KMS-11 (cell line): Measurements from ENCODE around the gene GSE1.

ENCODE experiments used
- H2AFZ ChIP-seq: fragments of 200-600 bp; sonication (generic); 2 replicates; pipeline ENCODE4 v1.6.1; 2016; ENCODE audit warnings: antibody characterized with exemption, mixed run types, low read depth
- H3K27ac ChIP-seq: fragments of 200-600 bp; sonication (generic); 2 replicates; pipeline ENCODE4 v1.6.1; 2016; ENCODE audit warnings: mild to moderate bottlenecking, mixed run types
- H3K27me3 ChIP-seq: fragments of 200-600 bp; sonication (generic); 2 replicates; pipeline ENCODE4 v1.6.1; 2017; ENCODE audit warnings: mild to moderate bottlenecking, low read depth, mixed run types, moderate library complexity; ENCODE audit not compliant: insufficient read depth
- H3K36me3 ChIP-seq: fragments of 200-600 bp; sonication (generic); 2 replicates; pipeline ENCODE4 v1.6.1; 2017; ENCODE audit warnings: mild to moderate bottlenecking, mixed run types; ENCODE audit not compliant: insufficient read depth
- H3K4me1 ChIP-seq: fragments of 200-600 bp; sonication (generic); 2 replicates; pipeline ENCODE4 v1.6.1; 2016; ENCODE audit warnings: mild to moderate bottlenecking, low read depth, mixed run types; ENCODE audit not compliant: poor library complexity, severe bottlenecking
- H3K4me2 ChIP-seq: fragments of 200-600 bp; sonication (generic); 2 replicates; pipeline ENCODE4 v1.7.0; 2016; ENCODE audit warnings: mild to moderate bottlenecking, mixed run types
- H3K4me3 ChIP-seq: fragments of 200-600 bp; sonication (generic); IDR thresholded peaks from 2 replicates; pipeline ENCODE4 v1.6.1; 2017; ENCODE audit warnings: low read depth, low read length, mixed read lengths; ENCODE audit not compliant: insufficient read depth
- H3K79me2 ChIP-seq: fragments of 200-600 bp; sonication (generic); 2 replicates; pipeline ENCODE4 v1.6.1; 2016; ENCODE audit warnings: low read depth, mixed run types; ENCODE audit not compliant: insufficient read depth
- H3K9ac ChIP-seq: fragments of 200-600 bp; sonication (generic); 2 replicates; pipeline ENCODE4 v1.6.1; 2016; ENCODE audit warnings: mild to moderate bottlenecking, mixed run types
- H4K20me1 ChIP-seq: fragments of 200-600 bp; sonication (generic); 2 replicates; pipeline ENCODE4 v1.6.1; 2016; ENCODE audit warnings: mild to moderate bottlenecking, mixed run types; ENCODE audit not compliant: insufficient read depth
- TF ChIP-seq, protein P1 (sequence below): fragments of 200-600 bp; sonication (generic); conservative IDR thresholded peaks from 2 replicates; pipeline ENCODE4 v1.6.1; 2017; ENCODE audit warnings: low read depth, mild to moderate bottlenecking, antibody characterized with exemption, low read length, moderate library complexity, mixed read lengths

GSE1 gene

GRCh38 chr16:85683363-85683762, 70.2 kb downstream of the GSE1 start:
- H3K27ac ChIP-seq: no peak overlapping the region
- H3K4me2 ChIP-seq: no peak overlapping the region
- H3K9ac ChIP-seq: no peak overlapping the region
- H3K79me2 ChIP-seq: peaks cover 27% of the 10 kb centered on the region
- H3K4me3 ChIP-seq: no peak overlapping the region
- TF ChIP-seq, protein P1, sequence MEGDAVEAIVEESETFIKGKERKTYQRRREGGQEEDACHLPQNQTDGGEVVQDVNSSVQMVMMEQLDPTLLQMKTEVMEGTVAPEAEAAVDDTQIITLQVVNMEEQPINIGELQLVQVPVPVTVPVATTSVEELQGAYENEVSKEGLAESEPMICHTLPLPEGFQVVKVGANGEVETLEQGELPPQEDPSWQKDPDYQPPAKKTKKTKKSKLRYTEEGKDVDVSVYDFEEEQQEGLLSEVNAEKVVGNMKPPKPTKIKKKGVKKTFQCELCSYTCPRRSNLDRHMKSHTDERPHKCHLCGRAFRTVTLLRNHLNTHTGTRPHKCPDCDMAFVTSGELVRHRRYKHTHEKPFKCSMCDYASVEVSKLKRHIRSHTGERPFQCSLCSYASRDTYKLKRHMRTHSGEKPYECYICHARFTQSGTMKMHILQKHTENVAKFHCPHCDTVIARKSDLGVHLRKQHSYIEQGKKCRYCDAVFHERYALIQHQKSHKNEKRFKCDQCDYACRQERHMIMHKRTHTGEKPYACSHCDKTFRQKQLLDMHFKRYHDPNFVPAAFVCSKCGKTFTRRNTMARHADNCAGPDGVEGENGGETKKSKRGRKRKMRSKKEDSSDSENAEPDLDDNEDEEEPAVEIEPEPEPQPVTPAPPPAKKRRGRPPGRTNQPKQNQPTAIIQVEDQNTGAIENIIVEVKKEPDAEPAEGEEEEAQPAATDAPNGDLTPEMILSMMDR: no peak
- H2AFZ ChIP-seq: no peak overlapping the region
- peaks cover 6% of the 10 kb centered on the region for H3K36me3 ChIP-seq
- no peaks in the 10 kb centered on the region for H3K27me3 ChIP-seq
- H4K20me1 ChIP-seq: no peaks in the 10 kb centered on the region
- H3K4me1 ChIP-seq: peaks cover 24% of the 10 kb centered on the region

GRCh38 chr16:85685251-85685650, 72.1 kb downstream of the GSE1 start:
- H3K27ac ChIP-seq: no peak overlapping the region
- TF ChIP-seq, protein P1: no peak
- H4K20me1 ChIP-seq: no peaks in the 10 kb centered on the region
- H3K4me3 ChIP-seq: no peak overlapping the region
- no peak overlapping the region for H3K4me2 ChIP-seq
- H3K4me1 ChIP-seq: peaks cover 24% of the 10 kb centered on the region
- no peak overlapping the region for H3K9ac ChIP-seq
- peaks cover 30% of the 10 kb centered on the region for H3K79me2 ChIP-seq
- H3K36me3 ChIP-seq: peaks cover 6% of the 10 kb centered on the region
- no peak overlapping the region for H2AFZ ChIP-seq
- no peaks in the 10 kb centered on the region for H3K27me3 ChIP-seq

- H3K79me2 ChIP-seq: peaks cover 30% of the 10 kb centered on the region
- no peak overlapping the region for H3K4me3 ChIP-seq
- no peaks in the 10 kb centered on the region for H4K20me1 ChIP-seq
- no peak overlapping the region for H2AFZ ChIP-seq
- peaks cover 24% of the 10 kb centered on the region for H3K4me1 ChIP-seq
- TF ChIP-seq, protein P1: no peak
- H3K27ac ChIP-seq: no peak overlapping the region
- peaks cover 3% of the 10 kb centered on the region; the same call in 1 of the 2 replicates for H3K27me3 ChIP-seq
- peak overlapping the region; percentile 74 for H3K4me2 ChIP-seq
- H3K9ac ChIP-seq: no peak overlapping the region
- H3K36me3 ChIP-seq: peaks cover 4% of the 10 kb centered on the region
Observed at GRCh38 chr16:85686912-85687591, 73.9 kb downstream of the GSE1 start.

DNA sequence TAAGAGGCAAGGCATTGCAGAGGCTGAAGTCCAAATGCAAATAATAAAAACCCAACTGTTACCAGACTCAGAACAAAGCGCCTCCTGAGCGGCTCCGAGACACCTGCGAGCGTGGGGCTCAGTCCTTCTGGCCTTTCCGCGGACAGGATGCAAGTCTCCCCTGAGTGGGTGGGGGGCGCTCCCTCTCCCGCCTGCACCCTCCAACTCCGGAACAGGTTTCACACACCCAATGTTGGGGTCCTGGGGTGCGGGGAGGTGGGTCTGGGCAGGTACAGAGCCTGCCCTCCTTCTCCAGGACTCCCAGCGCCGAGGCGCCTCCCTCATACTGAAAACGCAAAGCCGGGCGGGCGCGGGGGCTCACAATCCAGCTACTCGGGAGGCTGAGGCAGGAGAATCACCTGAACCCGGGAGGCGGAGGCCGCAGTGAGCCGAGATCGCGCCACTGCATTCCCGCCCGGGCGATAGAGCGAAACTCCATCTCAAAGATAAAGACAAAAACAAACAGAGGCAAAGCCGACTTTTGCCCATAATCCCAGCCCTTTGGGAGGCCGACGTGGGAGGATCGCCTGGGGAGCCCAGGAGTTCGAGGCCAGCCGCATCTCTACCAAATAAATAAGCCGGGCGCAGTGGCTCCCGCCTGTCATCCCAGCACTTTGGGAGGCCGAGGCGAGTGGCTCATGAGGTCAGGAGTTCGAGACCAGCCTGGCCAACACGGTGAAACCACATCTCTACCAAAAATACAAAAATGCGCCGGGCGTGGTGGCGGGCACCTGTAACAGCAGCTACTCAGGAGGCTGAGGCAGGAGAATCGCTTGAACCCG, 74.7 kb downstream of the GSE1 start:
- Histone ChIP-seq H3K4me2 (peak overlapping the region; percentile 74), H3K27ac (peak overlapping the region; percentile 60), H3K4me1 (peaks cover 24% of the 10 kb centered on the region), H3K79me2 (peaks cover 30% of the 10 kb centered on the region), H3K27me3 (peaks cover 3% of the 10 kb centered on the region; the same call in 1 of the 2 replicates), H3K4me3 (no peak overlapping the region), H2AFZ (peak overlapping the region; percentile 82; the same call in 1 of the 2 replicates), H3K36me3 (peaks cover 3% of the 10 kb centered on the region; the same call in 1 of the 2 replicates), H3K9ac (peak overlapping the region; percentile 88; the same call in 1 of the 2 replicates), H4K20me1 (no peaks in the 10 kb centered on the region)
- TF ChIP-seq, protein P1: no peak
